Measurements from ENCODE around the gene CDKN1C. TPM values are rescaled to one million over a fixed set of nuclear protein-coding genes. Genes with fewer than 3 reads are reported as not detected.

Gene CDKN1C
- total and polyA plus RNA-seq, 2 of the 8 experiments (the other 6 are each of a cell fraction or from before 2014, with no cell fraction given) = 12.8 to 14.1 TPM

GRCh38 chr11:2877474-2877873 lies 8.1 kb downstream of the CDKN1C start (continued):
- TF ChIP-seq RBBP5 (IDR thresholded peaks at IDR 0.05; ENCODE audit: borderline replicate concordance, low read depth, low read length) (no peak), ZNF274 (IDR thresholded peaks at IDR 0.05; ENCODE audit: borderline replicate concordance, extremely low read depth, low read length) (no peak), BACH1 (IDR thresholded peaks at IDR 0.05; ENCODE audit: low read length) (no peak), JUND (IDR thresholded peaks at IDR 0.05; ENCODE audit: low read length) (no peak), HDAC2 (IDR thresholded peaks at IDR 0.05; ENCODE audit: borderline replicate concordance in 1 of 2, low read depth in 2 of 2, low read length in 2 of 2) (no peak)

Measured in H1 (cell line).